Gastrocnemius medialis (tissue), 4 donors: ENCODE results near the gene SLC6A18.

Experiments used
- CTCF ChIP-seq, 5 experiments: fragments of 450-650 bp in 3 of 5; fragments of 200-600 bp in 2 of 5; sonication (generic) in 2 of 5; IDR thresholded peaks in 4 of 5; conservative IDR thresholded peaks in 1 of 5; 1 replicate in 4 of 5; 2 replicates in 1 of 5; pipeline ENCODE4 v1.5.1; 2016 to 2019; ENCODE audit warnings: antibody characterized with exemption in 5 of 5, mild to moderate bottlenecking in 3 of 5, moderate library complexity in 3 of 5
- POLR2A ChIP-seq, 2 donors: fragments of 450-650 bp; IDR thresholded peaks; one replicate each; pipeline ENCODE4 v1.6.1; 2017; ENCODE audit warnings: antibody characterized with exemption in 2 of 2, mild to moderate bottlenecking in 2 of 2, moderate library complexity in 2 of 2

- TF ChIP-seq POLR2A (IDR thresholded peaks at IDR 0.05) (no peak), CTCF (IDR thresholded peaks at IDR 0.05 in 4 of 5, conservative IDR thresholded peaks at IDR 0.05 in 1 of 5) (no peak)
These were observed 25.9 kb upstream of the SLC6A18 start for GRCh38 chr5:1199340-1199648.
